Fibroblast of lung (primary cell): Measurements from ENCODE around the gene SLC30A2.

Experiments used
- CTCF ChIP-seq, 2 donors: IDR thresholded peaks in 1 of 2; conservative IDR thresholded peaks in 1 of 2; 1 replicate in 1 of 2; 2 replicates in 1 of 2; pipeline ENCODE4 v1.5.1; 2011 to 2012; ENCODE audit warnings: low read length in 2 of 2, control low read depth in 1 of 2, inconsistent platforms in 1 of 2, low read depth in 1 of 2, mild to moderate bottlenecking in 1 of 2
- EZH2 ChIP-seq: IDR thresholded peaks from 2 replicates; pipeline ENCODE4 v1.5.1; 2012; ENCODE audit warnings: low read length, control low read depth, mild to moderate bottlenecking; ENCODE audit errors: missing control alignments

- TF ChIP-seq CTCF (conservative IDR thresholded peaks at IDR 0.05 in 1 of 2, IDR thresholded peaks at IDR 0.05 in 1 of 2; ENCODE audit: low read depth in 1 of 2, low read length in 2 of 2) (no peak), EZH2 (no peak)
These were observed 4.5 kb downstream of the SLC30A2 start for GRCh38 chr1:26041401-26041800.
